GM18907 (cell line): ENCODE measurements around the gene NANOS3.
"Not testable (repeated sequence)": the region's sequence is repeated elsewhere in the genome, so short reads cannot be mapped to it uniquely, and the experiment has no call there.

ENCODE experiments used
- ATAC-seq: cut with Tn5 transposase; IDR thresholded peaks from one replicate; pipeline ENCODE4 v1.9.1; 2021; ENCODE audit warnings: mild to moderate bottlenecking, moderate library complexity; ENCODE audit not compliant: unreplicated experiment

The NANOS3 gene

DNA sequence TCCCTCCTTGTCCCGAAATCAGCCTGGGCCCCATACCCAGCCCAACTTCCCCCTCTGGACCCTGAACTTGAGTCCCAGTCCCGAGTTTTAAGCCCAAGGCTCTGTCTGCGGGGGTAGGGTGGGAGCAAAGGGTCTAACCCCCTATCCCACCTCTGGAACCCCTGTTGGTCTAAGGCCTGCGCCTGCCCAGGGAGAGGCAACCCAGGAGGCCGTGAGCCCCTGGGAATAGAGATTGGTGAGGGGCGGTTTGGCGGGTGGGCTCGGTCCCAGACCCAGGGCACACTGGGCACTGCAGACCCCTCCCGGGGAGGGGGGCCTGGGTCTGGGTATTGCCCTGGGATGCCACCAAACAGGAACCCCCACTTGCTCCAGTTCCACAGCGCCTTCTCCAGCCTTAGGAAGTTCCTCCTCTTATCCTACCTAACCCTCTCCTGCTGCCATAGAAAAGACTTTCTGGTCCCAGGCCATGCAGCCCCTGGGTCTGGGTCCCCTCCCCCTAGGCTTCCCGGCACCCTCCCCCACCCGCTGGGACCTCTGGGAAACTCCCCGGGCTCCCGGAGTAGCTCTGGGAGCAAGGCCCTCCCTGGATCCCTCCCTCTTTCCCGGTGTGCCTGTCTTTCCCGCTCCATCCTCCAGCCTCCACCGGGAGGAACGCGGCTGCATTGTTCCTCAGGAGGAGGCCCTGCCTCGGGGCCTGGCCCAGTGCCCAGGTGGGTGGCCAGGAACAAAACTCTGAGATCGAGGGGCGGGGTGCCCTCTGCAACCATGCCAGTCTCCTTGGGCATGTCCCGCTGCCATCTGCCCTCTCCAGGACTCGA is 33.6 kb upstream of the NANOS3 start:
- no peak for ATAC-seq

DNA sequence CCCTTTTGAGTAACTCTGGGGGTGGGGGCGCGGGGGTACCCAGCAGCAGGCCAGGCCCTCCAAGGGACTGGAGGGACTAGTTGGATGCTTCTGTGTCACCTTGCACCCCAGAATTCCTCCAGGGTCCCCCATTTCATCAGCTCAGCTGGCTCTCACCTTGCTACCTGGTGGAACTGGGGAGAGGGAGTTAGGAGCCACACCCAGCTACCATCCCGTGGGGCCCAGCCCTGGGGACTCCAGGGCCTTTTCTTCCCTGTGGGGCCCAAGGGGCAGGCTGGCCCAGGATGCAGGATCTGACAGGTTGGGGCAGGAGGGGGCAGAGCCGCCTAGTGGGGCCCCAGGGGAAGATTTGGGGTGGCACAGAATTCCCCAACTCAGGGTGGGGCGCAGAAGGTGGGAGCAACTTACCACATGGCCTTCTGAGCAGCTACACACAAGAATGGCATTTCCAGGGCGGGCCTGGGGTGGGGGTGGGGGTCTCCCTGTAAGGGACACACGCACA is 32.8 kb upstream of the NANOS3 start:
- no peak for ATAC-seq

GRCh38 chr19:13846557-13847406 is 30.2 kb upstream of the NANOS3 start:
- ATAC-seq, result peak; percentile 57

- ATAC-seq, result peak; percentile 23
These were observed 29.3 kb upstream of the NANOS3 start for GRCh38 chr19:13847407-13848339.

GRCh38 chr19:13848340-13848677 is 28.6 kb upstream of the NANOS3 start:
- no peak for ATAC-seq

DNA sequence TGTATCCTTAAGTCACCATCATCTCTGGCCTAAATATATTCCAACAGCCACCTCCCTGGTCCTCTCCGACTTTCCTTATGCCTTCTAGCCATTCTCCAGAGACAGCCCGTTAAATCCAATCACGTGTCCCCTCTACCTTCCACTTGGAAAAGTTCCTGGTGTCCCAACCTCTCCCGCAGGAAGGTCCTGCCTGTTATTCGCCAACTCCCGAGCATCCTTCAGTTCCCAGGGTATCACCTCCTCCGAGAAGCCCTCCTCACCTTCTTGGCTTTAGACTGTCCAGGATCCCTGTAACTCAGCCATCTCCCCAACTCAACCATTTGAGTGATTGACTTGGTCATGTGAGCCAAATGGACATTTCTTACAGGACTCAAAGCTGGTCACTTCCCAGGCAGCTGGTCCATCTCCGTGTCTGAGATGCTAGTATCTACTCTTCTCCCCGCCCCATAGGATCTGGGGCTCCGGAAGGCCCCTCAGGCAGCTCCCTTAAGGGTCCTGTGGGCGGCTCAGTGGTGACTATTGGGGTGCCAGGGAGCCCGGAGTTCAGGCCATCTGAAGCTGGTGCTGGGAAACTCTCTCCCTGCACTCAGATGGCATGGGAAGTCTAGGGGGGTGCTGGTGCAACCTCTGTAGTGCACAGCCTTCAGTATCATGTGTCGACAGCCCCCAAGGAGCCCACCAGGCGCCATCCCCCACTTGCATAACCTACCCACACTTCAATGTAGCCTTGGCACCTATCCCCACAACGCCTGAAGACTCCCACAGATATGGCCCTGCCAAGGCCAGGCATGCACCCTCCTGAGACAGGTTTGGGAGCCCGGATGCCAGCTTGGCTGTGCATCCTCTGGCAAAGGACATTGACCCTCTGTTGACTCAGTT is 27.9 kb upstream of the NANOS3 start:
- ATAC-seq, result no peak

DNA sequence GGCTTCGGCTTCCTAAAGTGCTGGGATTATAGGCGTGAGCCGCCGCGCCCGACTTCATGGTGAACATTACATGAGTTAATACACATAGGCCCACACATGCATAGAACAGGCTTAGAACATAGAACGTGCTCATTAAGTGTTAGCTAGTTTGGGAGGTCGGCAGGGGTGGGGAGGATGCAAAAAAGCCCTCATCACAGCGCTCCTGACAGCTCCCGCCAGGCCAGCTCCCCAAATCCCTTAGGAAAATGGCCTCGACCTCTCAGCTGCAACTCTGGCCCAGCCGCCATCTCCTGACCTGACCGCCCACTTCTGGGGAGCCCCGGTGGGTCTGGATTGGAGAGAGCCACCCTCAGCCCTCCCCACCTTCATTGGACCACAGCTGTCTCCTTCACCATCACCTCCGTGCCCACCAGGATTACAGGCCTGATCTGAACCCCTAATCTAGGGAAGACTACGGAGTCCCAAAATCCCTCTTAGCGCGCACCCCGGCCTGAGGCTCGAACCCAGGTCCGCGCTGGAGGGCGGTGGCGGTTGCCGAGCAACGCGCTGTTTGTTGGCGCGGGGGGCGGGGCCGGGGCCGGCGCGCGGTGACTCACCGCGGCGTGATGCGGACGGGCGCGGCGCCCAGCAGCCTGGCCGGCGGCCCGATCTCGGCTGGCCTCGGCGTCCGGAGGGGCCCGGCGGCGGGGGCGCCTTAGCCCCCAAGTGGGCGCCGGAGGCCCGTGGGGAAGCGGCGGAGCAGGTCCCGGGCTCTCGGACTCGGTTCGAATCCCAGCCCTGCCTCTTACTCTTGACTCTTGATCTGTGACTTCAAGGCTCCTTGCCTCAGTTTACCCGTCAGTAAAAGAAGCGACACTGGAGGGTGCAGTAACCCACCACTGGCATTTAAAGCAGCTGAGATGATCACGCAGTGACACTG is 26.7 kb upstream of the NANOS3 start:
- ATAC-seq, result no peak

GRCh38 chr19:13850910-13851733 is 25.8 kb upstream of the NANOS3 start:
- ATAC-seq, result no peak

DNA sequence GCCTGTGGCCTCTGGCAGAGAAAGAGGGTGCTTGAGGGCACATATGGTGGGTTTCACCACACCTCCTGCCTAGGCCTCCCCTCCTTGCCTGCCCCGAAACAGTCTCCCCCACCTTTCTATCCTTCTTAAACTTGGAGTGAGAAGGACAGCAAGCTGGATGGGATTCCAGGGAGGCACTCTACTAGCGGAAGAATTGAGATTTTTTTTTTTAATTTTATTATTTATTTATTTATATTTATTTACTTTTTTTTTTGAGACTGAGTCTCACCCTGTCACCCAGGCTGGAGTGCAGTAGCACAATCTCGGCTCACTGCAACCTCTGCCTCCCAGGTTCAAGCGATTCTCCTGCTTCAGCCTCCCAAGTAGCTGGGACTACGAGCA is 25.2 kb upstream of the NANOS3 start:
- ATAC-seq, result not testable (repeated sequence)

GRCh38 chr19:13852171-13852707 is 24.7 kb upstream of the NANOS3 start:
- not testable (repeated sequence) for ATAC-seq

DNA sequence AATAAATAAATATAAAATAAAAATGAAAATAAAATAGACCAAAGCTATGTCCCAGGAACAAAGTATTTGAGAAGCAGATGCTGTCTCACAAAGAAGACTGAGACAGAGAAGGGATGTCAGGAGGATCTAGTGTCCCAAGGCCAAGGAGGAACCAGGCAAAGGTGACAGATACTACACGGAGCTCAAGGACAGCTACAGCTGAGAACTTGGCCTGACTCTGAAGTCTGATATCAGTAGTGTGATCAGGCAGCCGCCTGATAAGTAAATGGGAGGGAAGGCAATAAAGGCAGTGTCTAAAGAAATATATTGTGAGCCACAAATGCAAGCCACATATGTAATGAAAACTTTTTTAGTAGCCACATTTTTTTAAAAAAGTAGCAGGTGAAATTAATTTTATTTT is 20.4 kb upstream of the NANOS3 start:
- no peak for ATAC-seq

GRCh38 chr19:13859361-13859880 is 17.5 kb upstream of the NANOS3 start:
- no peak for ATAC-seq

DNA sequence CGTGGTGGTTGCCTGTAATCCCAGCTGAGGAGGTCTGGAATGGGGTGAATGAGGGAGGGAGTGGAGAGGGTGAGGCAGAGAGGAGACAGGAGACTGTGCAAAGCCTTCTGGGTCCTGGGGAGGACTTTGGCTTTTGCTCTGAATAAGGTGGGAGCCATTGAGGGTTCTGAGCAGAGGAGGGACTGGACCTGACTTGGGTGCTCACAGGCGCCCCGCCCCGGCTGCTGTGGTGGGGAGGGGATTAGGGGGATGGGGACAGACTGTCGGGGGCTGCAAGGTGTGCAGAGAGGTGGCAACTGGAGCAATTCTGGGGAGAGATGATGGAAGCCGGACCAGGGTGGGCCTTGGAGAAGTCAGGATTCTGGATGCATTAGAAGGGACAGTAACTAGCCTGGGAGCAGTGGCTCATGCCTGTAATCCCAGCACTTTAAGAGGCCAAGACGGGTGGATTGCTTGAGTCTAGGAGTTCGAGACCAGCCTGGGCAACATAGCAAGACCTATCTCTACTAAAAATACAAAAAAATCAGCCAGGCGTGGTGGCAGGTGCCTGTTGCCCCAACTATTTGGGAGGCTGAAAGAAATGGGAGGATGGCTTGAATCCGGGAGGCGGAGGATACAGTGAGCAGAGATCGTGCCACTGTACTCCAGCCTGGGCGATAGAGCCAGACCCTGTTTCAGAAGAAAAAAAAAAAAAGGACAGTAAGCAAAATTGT is 16.1 kb upstream of the NANOS3 start:
- ATAC-seq, result no peak

DNA sequence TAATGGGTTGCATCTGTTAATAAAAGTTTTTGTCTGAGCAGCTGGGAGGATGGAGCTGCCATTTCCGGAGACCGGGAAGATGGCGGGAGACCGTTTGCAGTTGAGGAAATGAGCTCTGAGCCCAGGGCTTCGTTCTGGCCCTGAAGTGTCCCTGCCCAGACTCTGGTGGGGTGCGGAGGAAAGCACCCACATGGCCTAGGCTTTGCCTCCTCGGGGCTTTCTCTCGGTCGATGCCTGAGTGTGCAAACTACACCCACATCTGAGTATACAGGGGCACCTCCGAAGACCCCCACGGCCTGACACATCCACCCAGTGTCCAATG is 15.6 kb upstream of the NANOS3 start:
- ATAC-seq, result peak; percentile 32

DNA sequence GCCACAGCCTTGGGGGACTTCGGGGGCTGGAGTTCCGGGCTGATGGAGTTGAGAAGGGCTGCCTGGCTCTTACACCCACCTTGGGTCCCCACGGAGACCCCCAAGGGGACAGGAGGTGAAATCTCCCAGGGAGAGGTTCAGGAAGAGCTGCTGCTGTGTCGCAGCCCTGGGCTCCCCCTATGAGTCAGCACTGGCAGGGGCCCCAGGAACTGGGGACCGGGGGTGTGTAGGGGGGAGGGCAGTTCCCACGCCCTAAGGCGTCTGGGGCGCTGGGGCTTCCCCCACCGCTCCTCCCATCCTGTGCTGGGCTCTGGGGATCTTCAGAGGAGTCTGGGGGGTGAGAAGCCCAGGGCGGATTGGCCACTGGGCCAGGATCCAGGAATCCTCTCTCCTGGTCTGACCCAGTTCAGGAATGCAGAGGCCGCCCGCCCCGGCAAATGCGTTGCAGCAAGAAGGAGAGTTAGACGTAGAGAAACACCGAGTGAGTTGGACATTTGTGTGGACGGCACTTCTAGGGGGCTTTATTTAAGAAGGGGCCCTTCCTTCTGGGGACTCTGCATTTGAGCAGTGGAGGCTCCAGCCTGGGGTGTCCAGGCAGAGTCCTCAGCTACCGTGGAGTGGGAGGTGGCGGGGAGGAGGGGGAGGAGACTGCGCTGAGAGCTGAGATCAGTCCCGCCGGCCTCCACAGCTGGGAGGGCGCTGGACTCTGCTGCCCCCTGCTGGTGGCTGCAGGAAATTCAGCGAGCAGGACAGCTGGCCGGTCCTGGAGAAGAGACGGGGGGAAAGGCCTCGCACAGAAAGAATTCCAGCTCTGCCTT is 15.0 kb upstream of the NANOS3 start:
- ATAC-seq, result peak; percentile 72

DNA sequence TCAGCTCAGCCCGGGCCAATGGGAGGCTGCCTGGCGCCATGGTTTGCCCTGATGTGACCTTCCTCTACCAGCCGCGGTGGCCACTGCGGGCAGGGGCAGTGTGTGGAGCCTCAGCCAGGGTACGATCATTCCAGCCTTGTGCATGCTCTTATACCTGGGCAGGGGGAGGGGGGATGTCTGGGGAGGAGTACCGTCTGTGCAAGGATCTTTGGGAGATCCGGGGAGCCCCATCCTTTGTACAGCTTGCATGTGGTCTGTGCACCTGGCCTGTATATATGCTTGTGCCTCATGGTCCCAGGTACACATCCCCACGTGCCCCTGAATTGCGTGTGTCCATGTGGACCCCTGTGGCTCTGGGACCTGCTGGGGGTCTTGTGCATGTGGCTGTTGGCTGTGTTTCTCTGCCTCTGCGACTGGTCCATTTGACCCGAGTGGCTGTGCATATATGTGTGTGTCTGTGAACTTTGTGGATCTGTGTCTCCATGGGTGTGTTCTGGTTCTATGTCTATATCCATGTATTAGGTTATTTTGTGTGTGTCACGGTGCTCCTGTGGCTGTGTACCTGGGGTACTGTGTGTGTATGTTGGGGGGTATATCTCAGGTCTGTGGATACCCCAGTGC is 12.8 kb upstream of the NANOS3 start:
- no peak for ATAC-seq
